HG02798 (cell line): ENCODE data around the gene GDF10.

Experiments
- ATAC-seq: cut with Tn5 transposase; IDR thresholded peaks from one replicate; pipeline ENCODE4 v1.9.1; 2021; ENCODE audit warnings: mild to moderate bottlenecking; ENCODE audit not compliant: unreplicated experiment, poor library complexity

The GDF10 gene

DNA sequence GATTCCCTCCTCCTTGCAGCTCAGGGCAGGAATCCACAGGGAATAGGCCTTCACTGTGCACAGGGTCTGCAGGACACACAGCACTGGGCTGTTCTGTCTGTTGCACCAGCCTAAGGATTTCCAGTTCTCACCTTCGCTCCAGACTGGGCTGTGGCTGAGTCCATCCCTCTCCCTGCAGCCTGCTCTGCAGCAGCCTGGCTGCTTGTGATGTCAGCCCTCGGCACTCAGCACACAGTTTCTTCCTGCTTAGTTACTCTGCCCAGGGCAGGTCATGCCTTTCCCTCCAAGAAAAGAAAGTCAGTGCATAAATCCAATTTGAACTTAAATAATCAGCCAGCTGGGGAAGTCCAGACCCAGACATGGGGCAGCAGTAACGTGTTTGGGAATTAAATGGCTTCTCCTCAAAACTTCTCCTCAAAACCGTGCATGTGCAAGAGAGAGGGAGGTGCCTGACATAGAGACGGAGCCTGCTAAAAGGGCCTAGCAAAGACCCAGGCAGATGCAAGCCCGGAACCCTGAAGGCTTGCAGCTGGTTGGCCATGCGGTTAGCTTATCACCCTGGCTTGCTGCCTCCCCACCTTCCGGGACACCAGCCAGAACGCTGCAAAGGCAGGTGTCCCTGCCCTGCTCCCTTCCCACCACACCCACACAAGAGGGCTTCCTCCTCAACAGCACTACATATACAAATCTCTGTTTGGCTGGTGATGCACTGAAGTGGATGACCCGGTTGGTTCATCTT is 11.4 kb downstream of the GDF10 start:
- ATAC-seq: no peak

- ATAC-seq: peak; percentile 80
These were observed 12.1 kb downstream of the GDF10 start for GRCh38 chr10:47311932-47312662.

GRCh38 chr10:47312663-47312995 is 12.6 kb downstream of the GDF10 start:
- no peak for ATAC-seq

DNA sequence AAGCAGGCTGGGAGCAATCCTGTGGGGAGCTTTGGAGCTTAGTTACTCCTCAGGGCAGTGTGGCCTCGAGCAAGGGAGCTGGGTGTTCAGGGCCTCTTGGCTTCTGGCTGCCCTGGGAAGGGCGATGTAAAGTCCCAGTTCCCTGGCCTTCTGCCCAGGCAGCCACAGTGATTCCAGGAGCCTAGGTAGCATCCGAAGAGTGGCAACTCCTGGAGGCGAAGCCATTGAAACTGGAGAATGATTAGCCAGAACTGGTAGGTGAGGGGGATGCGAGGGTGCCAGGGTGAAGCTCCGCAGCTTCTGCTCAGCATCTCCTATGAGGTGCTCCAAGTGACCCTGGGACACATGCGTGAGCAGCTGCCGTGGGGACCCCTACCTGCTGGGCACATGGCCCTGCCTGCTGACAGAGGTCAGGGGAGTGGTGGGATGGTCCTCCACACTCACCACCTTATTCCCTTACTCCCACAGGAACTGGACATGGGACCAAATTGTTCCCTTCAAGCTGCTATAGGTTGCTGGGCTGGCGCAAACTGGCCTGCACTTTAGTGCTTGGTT is 14.5 kb downstream of the GDF10 start:
- no peak for ATAC-seq

GRCh38 chr10:47315421-47315820 is 15.4 kb downstream of the GDF10 start:
- ATAC-seq: no peak

GRCh38 chr10:47316131-47316530 is 16.1 kb downstream of the GDF10 start:
- ATAC-seq: no peak

DNA sequence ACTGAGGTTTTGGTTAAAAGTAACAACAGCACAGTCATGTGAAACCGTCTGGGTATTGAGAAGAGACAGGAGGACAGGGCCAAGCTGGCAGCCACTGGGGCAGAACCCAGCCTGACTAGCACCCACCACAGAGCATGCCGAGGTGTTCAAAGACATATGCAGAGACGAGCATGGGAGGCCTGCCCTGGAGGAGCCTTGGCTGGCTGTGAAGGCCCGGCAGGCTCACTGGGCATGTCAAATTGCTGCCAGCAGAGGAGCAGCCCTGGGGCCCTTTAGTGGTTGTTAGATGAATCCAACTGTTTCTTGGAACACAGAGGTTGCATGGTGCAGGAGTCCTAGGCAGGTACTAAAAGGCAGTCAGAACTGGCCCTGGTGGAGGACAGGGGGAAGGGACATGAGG is 17.3 kb downstream of the GDF10 start:
- ATAC-seq: no peak

DNA sequence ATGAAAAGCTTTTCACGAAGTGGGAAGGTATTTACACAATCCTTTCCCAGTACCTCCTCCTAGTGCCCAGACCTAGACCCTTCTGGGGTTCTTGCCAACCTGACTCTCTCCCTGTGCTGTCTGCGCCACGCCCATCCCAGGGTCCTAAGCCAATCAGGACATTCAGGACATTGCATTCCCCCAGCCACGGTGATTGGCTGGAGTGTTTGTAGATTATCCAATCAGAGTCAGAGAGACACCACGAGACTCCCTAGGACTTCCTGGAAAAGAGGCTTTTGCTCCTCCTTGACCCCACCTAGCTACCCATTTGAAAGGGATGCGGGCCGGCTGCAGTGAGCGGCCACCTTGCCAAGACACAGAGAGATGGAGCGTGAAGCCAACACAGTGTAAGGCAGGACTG is 18.7 kb downstream of the GDF10 start:
- ATAC-seq: no peak

- no peak for ATAC-seq
These were observed 19.8 kb downstream of the GDF10 start for GRCh38 chr10:47319784-47320183.

DNA sequence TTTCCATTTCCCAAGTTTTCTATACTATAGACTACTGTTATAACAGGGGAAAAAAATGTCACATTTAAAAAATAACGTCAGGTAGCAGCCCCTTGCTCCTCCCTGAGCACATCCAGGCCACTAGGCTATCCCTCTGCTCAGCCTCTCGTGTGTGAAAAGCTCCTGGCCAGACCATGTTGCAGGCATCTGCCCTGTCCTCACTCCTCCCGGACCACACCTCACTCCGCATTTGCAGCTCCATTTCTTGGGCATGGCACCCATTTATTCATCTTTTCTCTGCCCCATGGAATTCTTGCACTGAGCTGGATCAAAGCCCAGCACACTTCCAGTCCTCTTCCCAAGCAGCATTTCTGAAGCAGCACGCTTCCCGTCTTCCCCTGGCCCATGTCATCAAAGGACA is 20.8 kb downstream of the GDF10 start:
- no peak for ATAC-seq

GRCh38 chr10:47321521-47322195 is 21.7 kb downstream of the GDF10 start:
- ATAC-seq: no peak

DNA sequence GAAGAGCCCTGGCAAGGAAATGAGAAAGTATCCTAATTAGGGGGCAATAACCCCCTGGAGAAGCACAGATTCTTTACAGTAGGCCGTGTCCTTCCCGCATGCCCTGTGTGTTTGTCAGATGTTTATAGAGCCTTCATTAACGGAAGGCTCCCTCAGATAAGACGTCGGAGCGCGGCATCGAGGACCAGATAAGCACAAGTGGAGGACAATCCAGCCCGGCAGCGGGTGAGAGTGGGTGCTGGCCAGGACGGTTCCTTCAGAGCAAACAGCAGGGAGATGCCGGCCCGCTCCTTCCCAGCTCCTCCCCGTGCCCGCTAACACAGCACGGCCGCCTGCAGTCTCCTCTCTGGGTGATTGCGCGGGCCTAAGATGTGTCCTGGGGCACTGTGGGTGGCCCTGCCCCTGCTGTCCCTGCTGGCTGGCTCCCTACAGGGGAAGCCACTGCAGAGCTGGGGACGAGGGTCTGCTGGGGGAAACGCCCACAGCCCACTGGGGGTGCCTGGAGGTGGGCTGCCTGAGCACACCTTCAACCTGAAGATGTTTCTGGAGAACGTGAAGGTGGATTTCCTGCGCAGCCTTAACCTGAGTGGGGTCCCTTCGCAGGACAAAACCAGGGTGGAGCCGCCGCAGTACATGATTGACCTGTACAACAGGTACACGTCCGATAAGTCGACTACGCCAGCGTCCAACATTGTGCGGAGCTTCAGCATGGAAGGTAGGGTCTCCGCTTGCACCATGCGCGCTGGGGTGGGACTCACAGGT is 22.5 kb downstream of the GDF10 start, which contains the start of gene GDF2:
Gene GDF2, plus strand, starts transcription at position 155 of the 762 bp plus-strand sequence. Its CDS starts 215 bp downstream, at position 370.
- ATAC-seq: no peak

DNA sequence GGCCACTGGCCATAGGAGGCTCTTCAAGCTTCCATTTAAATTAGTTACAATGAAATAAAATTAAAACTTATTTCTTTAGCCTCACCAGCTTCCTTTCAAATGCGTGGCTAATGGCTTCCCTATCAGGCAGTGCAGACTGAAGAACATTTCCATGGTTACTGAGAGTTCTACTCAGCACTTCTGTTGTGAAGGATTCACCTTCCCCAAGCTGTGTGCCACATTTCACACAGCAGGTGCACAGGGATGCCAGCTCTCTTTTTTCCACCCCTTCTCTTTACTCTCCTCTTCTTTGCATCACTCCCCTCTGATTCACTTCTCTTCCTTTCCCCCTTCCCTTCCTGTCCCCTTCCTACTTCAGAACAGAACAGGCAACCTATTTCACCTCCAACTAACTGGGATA is 23.1 kb downstream of the GDF10 start:
- no peak for ATAC-seq

DNA sequence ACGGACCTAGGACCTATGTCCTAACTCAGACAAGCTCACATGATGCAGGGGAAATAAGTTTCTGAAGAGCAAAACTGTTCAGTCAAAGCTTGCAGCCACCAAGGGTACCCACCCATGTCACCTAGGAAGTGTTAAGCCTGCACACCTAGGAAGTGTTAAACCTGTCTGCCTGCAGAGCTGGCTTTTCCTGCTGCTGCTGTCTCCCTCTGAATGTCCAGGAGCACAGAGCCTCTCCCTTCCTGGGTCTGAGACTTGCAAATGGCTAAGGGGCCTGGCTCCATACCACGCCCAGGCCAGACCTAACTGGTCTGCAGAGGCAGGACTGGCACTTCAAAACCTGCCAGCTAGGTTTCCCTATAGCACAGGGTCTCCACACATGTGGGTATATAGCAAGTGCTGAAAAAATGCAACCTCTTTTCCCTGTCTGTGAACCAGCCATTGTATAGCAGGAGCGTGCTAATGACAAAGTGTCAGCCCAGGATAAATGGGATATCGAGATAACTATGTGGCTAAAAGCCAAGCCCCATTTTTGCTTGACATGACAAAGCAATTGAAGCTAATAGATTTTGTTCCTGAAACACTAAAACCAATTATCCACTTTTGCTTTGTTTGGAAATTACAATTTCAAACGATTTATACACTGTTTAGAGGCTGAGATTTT is 23.8 kb downstream of the GDF10 start:
- ATAC-seq: no peak

DNA sequence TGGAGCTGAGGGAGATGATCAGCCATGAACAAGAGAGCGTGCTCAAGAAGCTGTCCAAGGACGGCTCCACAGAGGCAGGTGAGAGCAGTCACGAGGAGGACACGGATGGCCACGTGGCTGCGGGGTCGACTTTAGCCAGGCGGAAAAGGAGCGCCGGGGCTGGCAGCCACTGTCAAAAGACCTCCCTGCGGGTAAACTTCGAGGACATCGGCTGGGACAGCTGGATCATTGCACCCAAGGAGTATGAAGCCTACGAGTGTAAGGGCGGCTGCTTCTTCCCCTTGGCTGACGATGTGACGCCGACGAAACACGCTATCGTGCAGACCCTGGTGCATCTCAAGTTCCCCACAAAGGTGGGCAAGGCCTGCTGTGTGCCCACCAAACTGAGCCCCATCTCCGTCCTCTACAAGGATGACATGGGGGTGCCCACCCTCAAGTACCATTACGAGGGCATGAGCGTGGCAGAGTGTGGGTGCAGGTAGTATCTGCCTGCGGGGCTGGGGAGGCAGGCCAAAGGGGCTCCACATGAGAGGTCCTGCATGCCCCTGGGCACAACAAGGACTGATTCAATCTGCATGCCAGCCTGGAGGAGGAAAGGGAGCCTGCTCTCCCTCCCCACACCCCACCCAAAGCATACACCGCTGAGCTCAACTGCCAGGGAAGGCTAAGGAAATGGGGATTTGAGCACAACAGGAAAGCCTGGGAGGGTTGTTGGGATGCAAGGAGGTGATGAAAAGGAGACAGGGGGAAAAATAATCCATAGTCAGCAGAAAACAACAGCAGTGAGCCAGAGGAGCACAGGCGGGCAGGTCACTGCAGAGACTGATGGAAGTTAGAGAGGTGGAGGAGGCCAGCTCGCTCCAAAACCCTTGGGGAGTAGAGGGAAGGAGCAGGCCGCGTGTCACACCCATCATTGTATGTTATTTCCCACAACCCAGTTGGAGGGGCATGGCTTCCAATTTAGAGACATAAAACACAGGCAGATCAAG is 25.6 kb downstream of the GDF10 start:
- ATAC-seq: no peak

GRCh38 chr10:47326306-47326926 is 26.4 kb downstream of the GDF10 start:
- ATAC-seq: no peak

DNA sequence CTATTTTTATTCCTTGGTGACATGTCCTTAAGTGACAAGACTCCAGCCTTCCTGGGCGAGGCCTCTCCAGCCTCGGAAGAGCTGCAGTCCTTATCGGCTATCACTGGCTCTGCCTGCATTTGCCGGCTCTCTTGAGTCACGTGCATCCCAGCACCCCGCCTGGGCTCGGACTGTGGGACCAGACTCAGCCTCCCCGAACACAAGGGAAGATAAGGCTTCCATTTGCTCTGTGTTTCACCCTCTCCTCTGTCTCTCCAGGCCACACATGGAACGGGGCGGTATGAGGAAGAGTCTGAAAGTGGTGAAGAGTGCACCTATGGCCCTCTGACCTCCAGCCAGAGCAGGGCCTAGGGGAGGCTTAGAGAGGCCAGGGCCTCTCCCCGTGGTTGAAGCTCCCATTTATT is 26.9 kb downstream of the GDF10 start:
- no peak for ATAC-seq

- no peak for ATAC-seq
These were observed 29.9 kb downstream of the GDF10 start for GRCh38 chr10:47329855-47330254.
